Vagina (tissue), 2 donors: ENCODE results near the gene PPCDC.

Experiments used
- CTCF ChIP-seq, 3 experiments: fragments of 450-650 bp in 2 of 3; fragments of 200-600 bp in 1 of 3; sonication (generic) in 1 of 3; IDR thresholded peaks; one replicate each; pipeline ENCODE4 v1.5.1; 2017 to 2019; ENCODE audit warnings: antibody characterized with exemption in 3 of 3, mild to moderate bottlenecking in 2 of 3, moderate library complexity in 2 of 3
- POLR2AphosphoS5 ChIP-seq, 2 donors: sonication (generic); formaldehyde crosslinking; IDR thresholded peaks; one replicate each; pipeline ENCODE4 v1.9.0; 2017; ENCODE audit warnings: antibody characterized with exemption in 2 of 2, mild to moderate bottlenecking in 2 of 2, low read depth in 1 of 2; ENCODE audit not compliant: insufficient read depth in 1 of 2

- TF ChIP-seq CTCF (IDR thresholded peaks at IDR 0.05) (no peak), POLR2AphosphoS5 (IDR thresholded peaks at IDR 0.05; ENCODE audit: insufficient read depth in 1 of 2, low read depth in 1 of 2) (no peak)
These were observed 67.0 kb downstream of the PPCDC start for GRCh38 chr15:75090388-75090734.
